ENCODE results near the gene MYO6. TPM values are rescaled to one million over a fixed set of nuclear protein-coding genes. Genes with fewer than 3 reads are reported as not detected.

Gene MYO6
- total RNA-seq, 1 donor from 2014 or later = 62.7 TPM

- Histone ChIP-seq H3K27ac (peak overlapping the region; percentile 92), H3K27me3 (ENCODE audit: low read depth) (no peaks in the 10 kb centered on the region), H3K36me3 (no peaks in the 10 kb centered on the region), H3K4me3 (peak overlapping the region; percentile 88), H3K9me3 (no peaks in the 10 kb centered on the region), H3K4me1 (peaks cover 47% of the 10 kb centered on the region)
- intact Hi-C loops (cut with DNase I) = no loop called here
- DNase-seq (no peak), ATAC-seq (peak; percentile 43 to 64)
- TF ChIP-seq CTCF (IDR thresholded peaks at IDR 0.05) = no peak
Observed at GRCh38 chr6:75748003-75748742, 866 bp upstream of the MYO6 start.

GRCh38 chr6:75751443-75751842 lies 2.4 kb downstream of the MYO6 start:
- no peak for ATAC-seq
- no peak for TF ChIP-seq CTCF (IDR thresholded peaks at IDR 0.05)
- no peaks in the 10 kb centered on the region for H3K9me3 ChIP-seq
- peak overlapping the region; percentile 88 for H3K4me3 ChIP-seq
- intact Hi-C loops (cut with DNase I) = no loop called here
- H3K4me1 ChIP-seq = peaks cover 52% of the 10 kb centered on the region
- no peaks in the 10 kb centered on the region for H3K27me3 ChIP-seq (ENCODE audit: low read depth)
- no peaks in the 10 kb centered on the region for H3K36me3 ChIP-seq
- no peak overlapping the region for H3K27ac ChIP-seq
- DNase-seq = no peak

GRCh38 chr6:75752365-75752764 lies 3.3 kb downstream of the MYO6 start:
- Histone ChIP-seq H3K9me3 (no peaks in the 10 kb centered on the region), H3K36me3 (no peaks in the 10 kb centered on the region), H3K4me3 (no peak overlapping the region), H3K27ac (no peak overlapping the region), H3K4me1 (peaks cover 48% of the 10 kb centered on the region), H3K27me3 (ENCODE audit: low read depth) (no peaks in the 10 kb centered on the region)
- DNase-seq = no peak
- no peak for ATAC-seq
- intact Hi-C loops (cut with DNase I) = no loop called here
- no peak for TF ChIP-seq CTCF (IDR thresholded peaks at IDR 0.05)

GRCh38 chr6:75755704-75756103 lies 6.7 kb downstream of the MYO6 start:
- no peak for TF ChIP-seq CTCF (IDR thresholded peaks at IDR 0.05)
- H3K27me3 ChIP-seq (ENCODE audit: low read depth) = no peaks in the 10 kb centered on the region
- ATAC-seq = no peak
- peaks cover 36% of the 10 kb centered on the region for H3K4me1 ChIP-seq
- no peaks in the 10 kb centered on the region for H3K36me3 ChIP-seq
- intact Hi-C loops (cut with DNase I) = no loop called here
- no peaks in the 10 kb centered on the region for H3K9me3 ChIP-seq
- DNase-seq = no peak
- no peak overlapping the region for H3K4me3 ChIP-seq
- no peak overlapping the region for H3K27ac ChIP-seq

- Histone ChIP-seq H3K4me1 (peaks cover 25% of the 10 kb centered on the region), H3K27me3 (ENCODE audit: low read depth) (no peaks in the 10 kb centered on the region), H3K27ac (no peak overlapping the region), H3K9me3 (no peaks in the 10 kb centered on the region), H3K4me3 (no peak overlapping the region), H3K36me3 (no peaks in the 10 kb centered on the region)
- TF ChIP-seq CTCF (IDR thresholded peaks at IDR 0.05) = no peak
- intact Hi-C loops (cut with DNase I) = no loop called here
- no peak for ATAC-seq
- no peak for DNase-seq
Observed at GRCh38 chr6:75757295-75757694, 8.3 kb downstream of the MYO6 start.
